T-helper 17 cell (primary cell): ENCODE results near the gene GPR25. TPM values are rescaled to one million over a fixed set of nuclear protein-coding genes. Genes with fewer than 3 reads are reported as not detected.

Source experiments
- ATAC-seq: fragments of 150-1000 bp; cut with Tn5 transposase; 2 replicates; pipeline ENCODE4 v1.10.0; 2021; ENCODE audit warnings: mild to moderate bottlenecking, moderate library complexity
- DNase-seq, 3 donors: peaks; one replicate each; pipeline versions ENCODE4 v3.0.0 to v3.0.0-alpha.2; 2020 to 2021
- H3K9me3 ChIP-seq: one replicate; pipeline ENCODE4 v1.7.0; 2013; ENCODE audit warnings: low read length, mild to moderate bottlenecking; ENCODE audit not compliant: control insufficient read depth, poor library complexity, severe bottlenecking
- H3K27ac Mint-ChIP-seq: one replicate; pipeline ENCODE4 v1.8.0; 2022; ENCODE audit warnings: mild to moderate bottlenecking, moderate library complexity, mixed read lengths
- H3K27me3 Mint-ChIP-seq: one replicate; pipeline ENCODE4 v1.8.0; 2022; ENCODE audit warnings: mixed read lengths
- H3K36me3 Mint-ChIP-seq: one replicate; pipeline ENCODE4 v1.8.0; 2022; ENCODE audit warnings: low read depth, mixed read lengths
- H3K4me1 Mint-ChIP-seq: one replicate; pipeline ENCODE4 v1.8.0; 2022; ENCODE audit warnings: mild to moderate bottlenecking, mixed read lengths
- H3K4me3 Mint-ChIP-seq: one replicate; pipeline ENCODE4 v1.8.0; 2022; ENCODE audit warnings: mild to moderate bottlenecking, moderate library complexity, mixed read lengths
- total RNA-seq, 4 donors: library from RNA in 2 of 4; stranded (reverse) in 2 of 4; gene quantifications; one replicate each; pipeline ENCODE4 v1.2.3 and lab custom pipeline; 2022 to 2026

The GPR25 gene
- total RNA-seq, 2 donors from 2014 or later: 10.9 to 18.3 TPM

GRCh38 chr1:200877839-200878551 is 5.2 kb downstream of the GPR25 start:
- peak; percentile 83 for ATAC-seq
- Mint-ChIP-seq H3K4me3 (peak overlapping the region; percentile 82), H3K4me1 (peaks cover 53% of the 10 kb centered on the region), H3K36me3 (peaks cover 5% of the 10 kb centered on the region), H3K27me3 (peaks cover 7% of the 10 kb centered on the region), H3K27ac (peak overlapping the region; percentile 95)
- H3K9me3 ChIP-seq: no peaks in the 10 kb centered on the region
- DNase-seq: peak in 2 of 3 donors; percentile 22 to 52

- H3K36me3 Mint-ChIP-seq: no peaks in the 10 kb centered on the region
- peak overlapping the region; percentile 92 for H3K27ac Mint-ChIP-seq
- H3K4me3 Mint-ChIP-seq: no peak overlapping the region
- ATAC-seq (no peak), DNase-seq (no peak)
- no peaks in the 10 kb centered on the region for H3K27me3 Mint-ChIP-seq
- no peaks in the 10 kb centered on the region for H3K9me3 ChIP-seq
- H3K4me1 Mint-ChIP-seq: peaks cover 48% of the 10 kb centered on the region
These were observed 7.4 kb downstream of the GPR25 start for GRCh38 chr1:200880212-200880611.

GRCh38 chr1:200883118-200883517 is 10.3 kb downstream of the GPR25 start:
- Mint-ChIP-seq H3K36me3 (no peaks in the 10 kb centered on the region), H3K4me3 (peak overlapping the region; percentile 79), H3K27ac (peak overlapping the region; percentile 92), H3K27me3 (no peaks in the 10 kb centered on the region), H3K4me1 (peaks cover 44% of the 10 kb centered on the region)
- H3K9me3 ChIP-seq: no peaks in the 10 kb centered on the region
- ATAC-seq: no peak
- DNase-seq: no peak

GRCh38 chr1:200885623-200886402 is 13.0 kb downstream of the GPR25 start:
- no peaks in the 10 kb centered on the region for H3K9me3 ChIP-seq
- Mint-ChIP-seq H3K27me3 (no peaks in the 10 kb centered on the region), H3K4me1 (peaks cover 50% of the 10 kb centered on the region), H3K27ac (peak overlapping the region; percentile 92), H3K36me3 (no peaks in the 10 kb centered on the region), H3K4me3 (peak overlapping the region; percentile 28)
- no peak for DNase-seq
- ATAC-seq: no peak

GRCh38 chr1:200886594-200886993 is 13.8 kb downstream of the GPR25 start:
- Mint-ChIP-seq H3K27me3 (no peaks in the 10 kb centered on the region), H3K27ac (peak overlapping the region; percentile 95), H3K36me3 (no peaks in the 10 kb centered on the region), H3K4me1 (peaks cover 47% of the 10 kb centered on the region), H3K4me3 (peak overlapping the region; percentile 75)
- ATAC-seq (no peak), DNase-seq (no peak)
- H3K9me3 ChIP-seq: no peaks in the 10 kb centered on the region

- H3K36me3 Mint-ChIP-seq: no peaks in the 10 kb centered on the region
- DNase-seq (no peak), ATAC-seq (no peak)
- H3K4me3 Mint-ChIP-seq: peak overlapping the region; percentile 75
- no peaks in the 10 kb centered on the region for H3K27me3 Mint-ChIP-seq
- H3K9me3 ChIP-seq: no peaks in the 10 kb centered on the region
- peaks cover 44% of the 10 kb centered on the region for H3K4me1 Mint-ChIP-seq
- peak overlapping the region; percentile 95 for H3K27ac Mint-ChIP-seq
These were observed 14.3 kb downstream of the GPR25 start for GRCh38 chr1:200887036-200887435.

GRCh38 chr1:200887772-200888348 is 15.1 kb downstream of the GPR25 start:
- no peaks in the 10 kb centered on the region for H3K27me3 Mint-ChIP-seq
- peak; percentile 52 for ATAC-seq
- no peaks in the 10 kb centered on the region for H3K36me3 Mint-ChIP-seq
- peak overlapping the region; percentile 95 for H3K27ac Mint-ChIP-seq
- no peak for DNase-seq
- peak overlapping the region; percentile 92 for H3K4me3 Mint-ChIP-seq
- peaks cover 44% of the 10 kb centered on the region for H3K4me1 Mint-ChIP-seq
- no peaks in the 10 kb centered on the region for H3K9me3 ChIP-seq

GRCh38 chr1:200888349-200888838 is 15.6 kb downstream of the GPR25 start:
- H3K27me3 Mint-ChIP-seq: no peaks in the 10 kb centered on the region
- peak overlapping the region; percentile 95 for H3K27ac Mint-ChIP-seq
- ATAC-seq: peak; percentile 95

GRCh38 chr1:200889571-200889970 is 16.8 kb downstream of the GPR25 start:
- ATAC-seq: no peak
- DNase-seq: no peak
- Mint-ChIP-seq H3K36me3 (no peaks in the 10 kb centered on the region), H3K4me1 (peaks cover 38% of the 10 kb centered on the region), H3K4me3 (peak overlapping the region; percentile 92), H3K27me3 (no peaks in the 10 kb centered on the region), H3K27ac (peak overlapping the region; percentile 95)
- H3K9me3 ChIP-seq: no peaks in the 10 kb centered on the region

More at GRCh38 chr1:200888349-200888838, 15.6 kb downstream of the GPR25 start:
- no peaks in the 10 kb centered on the region for H3K9me3 ChIP-seq
- peaks cover 44% of the 10 kb centered on the region for H3K4me1 Mint-ChIP-seq
- peak; percentile 34 to 57 (median 57) for DNase-seq
- peak overlapping the region; percentile 92 for H3K4me3 Mint-ChIP-seq
- no peaks in the 10 kb centered on the region for H3K36me3 Mint-ChIP-seq

GRCh38 chr1:200890027-200890426 is 17.2 kb downstream of the GPR25 start:
- peaks cover 38% of the 10 kb centered on the region for H3K4me1 Mint-ChIP-seq
- ATAC-seq (no peak), DNase-seq (no peak)
- H3K27me3 Mint-ChIP-seq: no peaks in the 10 kb centered on the region
- no peaks in the 10 kb centered on the region for H3K36me3 Mint-ChIP-seq
- peak overlapping the region; percentile 95 for H3K27ac Mint-ChIP-seq
- peak overlapping the region; percentile 92 for H3K4me3 Mint-ChIP-seq
- no peaks in the 10 kb centered on the region for H3K9me3 ChIP-seq

- no peaks in the 10 kb centered on the region for H3K9me3 ChIP-seq
- Mint-ChIP-seq H3K4me1 (peaks cover 34% of the 10 kb centered on the region), H3K36me3 (no peaks in the 10 kb centered on the region), H3K27ac (peak overlapping the region; percentile 84), H3K27me3 (no peaks in the 10 kb centered on the region), H3K4me3 (peak overlapping the region; percentile 86)
- DNase-seq (no peak), ATAC-seq (no peak)
These were observed 18.3 kb downstream of the GPR25 start for GRCh38 chr1:200890818-200891773.

GRCh38 chr1:200891774-200892157 is 19.0 kb downstream of the GPR25 start:
- no peaks in the 10 kb centered on the region for H3K27me3 Mint-ChIP-seq
- no peak overlapping the region for H3K27ac Mint-ChIP-seq
- peak overlapping the region; percentile 86 for H3K4me3 Mint-ChIP-seq
- H3K4me1 Mint-ChIP-seq: peaks cover 31% of the 10 kb centered on the region
- no peaks in the 10 kb centered on the region for H3K36me3 Mint-ChIP-seq
- ATAC-seq: no peak
- no peaks in the 10 kb centered on the region for H3K9me3 ChIP-seq
- DNase-seq: no peak
